Measurements from ENCODE around the gene ZNF136. TPM values are rescaled to one million over a fixed set of nuclear protein-coding genes. Genes with fewer than 3 reads are reported as not detected.
A peak's percentile ranks its signal among the peaks of the same experiment; 100 is the strongest.

The ZNF136 gene
- 6.6 and 9.0 TPM in 2 replicates for total RNA-seq (2014; rRNA removed; shearing (Covaris generic))

DNA sequence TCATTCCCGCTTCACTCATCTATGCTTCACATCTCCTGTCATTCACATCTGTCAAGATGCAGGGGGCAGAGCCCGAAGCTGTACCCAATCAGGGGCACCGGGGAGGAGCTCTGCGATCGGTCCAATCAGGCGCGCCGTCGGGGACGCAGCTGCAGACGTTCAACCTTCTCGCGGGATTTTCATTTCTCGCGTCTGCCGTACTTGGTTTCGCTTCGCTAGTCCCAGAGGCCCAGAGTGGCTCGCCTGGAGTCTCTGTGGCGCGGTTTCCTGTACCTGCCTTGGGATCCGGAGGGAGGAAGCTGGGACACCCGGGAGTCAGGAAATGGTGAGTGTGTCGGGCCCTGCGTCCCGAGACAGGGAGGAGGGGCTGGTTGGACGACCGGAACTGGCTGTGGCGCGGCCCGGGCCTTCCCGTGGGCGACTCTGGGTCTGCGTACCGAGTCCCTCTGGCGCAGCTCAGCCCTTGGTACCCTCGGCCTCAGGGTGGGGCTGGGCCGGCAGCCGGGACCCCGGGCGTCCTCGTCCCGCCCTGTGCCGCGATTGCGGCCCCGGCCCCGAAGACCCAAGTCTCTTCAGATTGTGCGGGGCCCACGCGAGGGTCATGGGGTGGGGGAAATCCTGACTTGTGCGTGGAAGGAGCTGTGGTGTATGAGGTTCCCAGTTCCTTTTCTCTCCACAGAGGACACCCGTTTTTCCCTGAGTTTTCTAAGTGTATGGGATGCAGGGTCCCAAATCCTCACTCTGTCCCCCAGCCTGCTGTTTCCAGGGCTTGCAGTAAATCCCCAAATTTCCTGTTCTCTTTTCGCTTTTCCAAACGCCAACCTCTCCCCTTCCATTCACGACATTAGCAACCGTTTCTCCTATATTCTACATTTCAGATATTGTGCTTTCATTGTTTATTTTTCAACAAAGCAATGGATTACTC lies at the start of gene ZNF136:
ZNF136 (plus strand) TSS at position 215 of the 925 bp plus-strand sequence; CDS start at position 323, 108 bp downstream.
- DNase-seq (ENCODE audit: low read depth), result peak; percentile 97

DNA sequence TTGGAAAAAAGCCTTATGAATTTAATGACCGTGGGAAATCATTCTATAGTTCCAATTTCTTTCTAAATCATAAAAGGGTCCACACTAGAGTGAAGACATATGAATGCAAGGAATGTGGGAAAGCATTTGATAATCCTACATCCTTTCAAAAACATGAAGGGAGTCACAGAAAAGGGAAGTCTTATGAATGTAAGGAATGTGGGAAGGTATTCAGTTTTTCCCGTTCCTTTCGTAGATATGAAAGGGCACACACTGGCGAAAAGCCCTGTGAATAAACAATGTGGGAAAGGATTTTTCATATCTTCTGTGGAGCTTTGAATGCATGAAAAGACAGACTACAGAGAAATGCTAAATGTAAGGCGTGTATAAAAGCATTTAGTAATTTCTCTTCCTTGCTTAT lies 49.8 kb upstream of the ZNF136 start:
- DNase-seq (ENCODE audit: low read depth), result no peak

DNA sequence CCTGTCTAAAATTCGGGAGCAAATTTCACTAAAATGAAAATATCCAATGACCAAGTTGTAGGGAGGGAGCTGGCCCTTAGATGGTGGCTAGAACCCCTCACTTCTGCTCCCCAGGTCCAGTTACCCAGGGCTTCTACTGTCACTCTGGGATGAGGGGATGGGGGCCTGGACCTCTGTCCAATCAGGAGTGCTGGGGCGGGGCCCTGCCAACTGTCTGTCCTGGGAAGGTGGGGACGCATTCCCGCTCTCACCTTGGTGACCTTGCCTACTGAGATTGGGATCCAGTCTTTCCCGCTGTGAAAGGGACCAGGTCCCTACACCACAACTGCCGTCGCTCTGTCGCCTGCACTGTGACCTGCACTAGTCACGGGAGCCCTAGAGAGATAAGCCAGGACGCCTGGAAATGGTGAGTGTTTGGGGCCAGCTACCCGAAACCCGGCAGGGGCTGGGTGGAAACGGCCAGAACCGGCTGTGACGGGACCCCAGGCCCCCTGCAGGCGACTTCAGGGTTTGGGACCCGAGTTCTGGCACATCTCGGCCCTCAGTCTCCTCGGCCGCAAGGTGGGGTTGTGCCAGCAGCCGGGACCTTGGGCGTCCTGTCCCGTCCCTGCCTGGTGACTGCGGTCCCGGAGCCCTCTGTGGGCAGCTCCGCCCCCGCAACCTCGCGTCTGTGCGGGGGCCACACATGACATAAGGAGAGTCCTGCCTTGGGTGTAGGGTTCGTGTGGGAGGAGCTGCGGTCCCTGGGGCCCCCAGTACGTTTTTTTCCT lies 45.5 kb upstream of the ZNF136 start:
- DNase-seq (ENCODE audit: low read depth), result no peak

GRCh38 chr19:12126707-12127106 lies 36.2 kb upstream of the ZNF136 start:
- no peak for DNase-seq (ENCODE audit: low read depth)

DNA sequence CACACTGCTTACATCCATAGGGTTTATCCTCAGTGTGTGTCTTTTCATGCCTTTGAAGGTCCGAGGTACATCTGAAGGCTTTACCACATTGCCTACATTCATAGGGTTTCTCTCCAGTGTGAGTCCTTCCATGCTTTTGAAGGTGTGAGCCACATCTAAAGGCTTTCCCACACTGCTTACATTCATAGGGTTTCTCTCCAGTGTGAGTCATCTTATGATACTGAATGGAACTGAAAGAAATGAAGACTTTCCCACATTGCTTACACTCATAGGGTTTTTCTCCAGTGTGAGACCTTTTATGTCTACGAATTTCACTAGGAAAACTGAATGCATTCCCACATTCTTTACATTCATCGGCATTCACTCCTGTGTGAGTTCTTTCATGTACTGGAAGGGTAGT lies 29.8 kb upstream of the ZNF136 start:
- DNase-seq (ENCODE audit: low read depth), result no peak

- DNase-seq (ENCODE audit: low read depth), result no peak
These were observed 25.5 kb upstream of the ZNF136 start for GRCh38 chr19:12137221-12137940.

DNA sequence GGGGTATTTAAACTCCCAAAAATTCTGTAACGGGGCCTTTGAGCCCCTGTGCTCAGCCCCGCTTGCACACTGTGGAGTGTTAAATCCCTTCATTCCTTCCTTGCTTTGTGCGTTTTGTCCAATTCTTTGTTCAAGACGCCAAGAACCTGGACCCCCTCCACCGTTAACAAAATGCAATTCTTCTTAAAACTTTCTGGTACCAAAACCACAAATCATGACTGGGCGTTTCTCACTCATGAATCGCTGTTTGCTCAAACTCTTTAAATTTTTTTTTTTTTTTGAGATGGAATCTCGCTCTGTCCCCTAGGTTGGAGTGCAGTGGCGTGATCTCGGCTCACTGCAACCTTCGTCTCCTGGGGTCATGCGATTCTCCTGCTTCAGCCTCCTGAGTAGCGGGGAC lies 23.6 kb upstream of the ZNF136 start:
- no peak for DNase-seq (ENCODE audit: low read depth)

- peak; percentile 93 for DNase-seq (ENCODE audit: low read depth)
These were observed 22.9 kb upstream of the ZNF136 start, which contains the start of gene ZNF20 for GRCh38 chr19:12139885-12140544. Gene ZNF20 (minus strand): TSS chr19:12140350. CDS start chr19:12140182, 168 bp downstream.

- DNase-seq (ENCODE audit: low read depth), result peak; percentile 83
These were observed 22.1 kb upstream of the ZNF136 start for GRCh38 chr19:12140545-12141404.

DNA sequence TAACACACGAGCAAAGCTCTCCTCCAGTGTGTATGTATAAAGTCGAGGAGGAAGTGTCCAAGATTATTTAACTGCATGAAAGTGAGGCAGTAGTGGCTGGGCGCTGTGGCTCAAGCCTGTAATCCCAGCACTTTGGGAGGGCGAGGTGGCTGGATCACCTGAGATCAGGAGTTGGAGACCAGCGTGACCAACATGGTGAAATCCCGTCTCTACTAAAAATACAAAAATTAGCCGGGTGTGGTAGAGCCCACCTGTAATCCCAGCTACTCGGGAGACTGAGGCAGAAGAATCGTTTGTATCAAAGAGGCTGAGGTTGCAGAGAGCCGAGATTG lies 21.5 kb upstream of the ZNF136 start:
- DNase-seq (ENCODE audit: low read depth), result no peak

- DNase-seq (ENCODE audit: low read depth), result no peak
These were observed 17.5 kb upstream of the ZNF136 start for GRCh38 chr19:12145348-12145747.

- no peak for DNase-seq (ENCODE audit: low read depth)
These were observed 7.5 kb upstream of the ZNF136 start for GRCh38 chr19:12155324-12155860.

- peak; percentile 93 for DNase-seq (ENCODE audit: low read depth)
These were observed 6.5 kb upstream of the ZNF136 start, which contains the start of gene ZNF625 for GRCh38 chr19:12156223-12157058. Gene ZNF625 (minus strand): TSS chr19:12156734. CDS start chr19:12156558, 176 bp downstream.

DNA sequence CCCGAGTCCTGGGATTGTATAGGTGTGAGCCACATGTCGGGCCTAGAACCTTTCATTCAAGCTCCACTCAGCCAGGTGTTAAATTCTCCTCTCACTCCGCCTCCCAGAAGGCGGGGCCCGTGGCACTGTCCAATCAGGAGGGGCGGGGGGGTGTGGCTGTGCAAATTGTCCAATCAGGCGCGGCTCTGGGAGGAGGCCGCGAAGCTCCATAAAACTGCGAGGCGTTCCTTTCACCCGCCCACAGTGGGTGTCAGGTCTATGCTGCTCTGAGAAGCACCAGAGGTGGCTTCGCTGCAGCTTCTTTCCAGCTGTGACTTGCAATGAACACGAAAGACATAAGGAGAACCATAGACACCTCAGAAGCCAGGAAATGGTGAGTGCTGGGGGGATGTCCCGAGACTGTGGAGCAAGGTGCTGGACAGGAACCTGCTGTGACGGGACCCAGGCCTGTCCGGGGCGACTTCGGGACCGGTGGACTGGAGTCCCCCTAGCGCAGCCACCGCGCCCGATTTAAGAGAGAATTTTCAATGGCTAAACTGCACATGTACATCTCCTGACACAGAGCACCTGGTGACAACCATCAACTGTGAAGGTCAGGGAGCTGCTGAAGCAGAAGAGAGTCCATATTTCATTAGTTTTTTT lies 3.0 kb upstream of the ZNF136 start:
- no peak for DNase-seq (ENCODE audit: low read depth)

DNA sequence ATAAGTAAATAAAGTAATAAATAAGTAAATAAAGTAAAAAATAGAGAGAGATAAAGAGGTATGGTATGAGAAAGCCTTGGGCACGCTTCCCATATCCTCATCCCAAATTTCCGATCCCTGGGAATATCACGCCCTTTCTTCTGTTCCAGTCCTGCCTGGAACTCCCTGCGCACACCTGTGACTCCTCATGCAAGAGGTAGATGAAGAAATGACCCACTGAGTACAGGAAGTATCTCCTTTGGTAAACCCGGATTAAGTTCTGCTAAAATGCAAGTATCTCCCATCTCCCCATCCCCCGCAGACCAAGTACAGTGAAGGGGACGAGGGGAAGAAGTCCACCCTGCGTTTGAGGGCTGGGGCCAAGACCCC lies 399 bp upstream of the ZNF136 start:
- DNase-seq (ENCODE audit: low read depth), result no peak

DNA sequence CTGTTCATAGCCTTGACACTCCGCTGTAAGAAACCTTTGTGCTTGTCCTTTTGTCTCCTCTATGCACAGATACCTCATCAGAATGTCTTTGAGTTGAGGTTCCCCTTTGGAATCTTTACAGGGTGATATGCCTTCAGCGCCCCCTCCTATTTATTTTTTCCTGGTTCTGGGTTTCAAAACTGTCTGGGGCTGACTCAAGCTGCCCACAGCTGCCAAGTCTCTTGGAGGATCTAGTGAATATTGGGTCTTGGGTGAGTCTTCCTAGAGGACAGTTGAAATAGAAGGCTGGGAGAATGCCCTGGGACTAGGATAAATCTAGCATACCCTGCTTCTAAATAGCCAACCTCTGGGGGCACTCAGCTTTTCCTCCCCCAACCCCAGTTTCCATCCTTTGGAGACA lies 930 bp downstream of the ZNF136 start:
- peak; percentile 26 for DNase-seq (ENCODE audit: low read depth)

GRCh38 chr19:12166626-12167025 lies 3.7 kb downstream of the ZNF136 start:
- DNase-seq (ENCODE audit: low read depth), result no peak

GRCh38 chr19:12180377-12180776 lies 17.5 kb downstream of the ZNF136 start:
- DNase-seq (ENCODE audit: low read depth), result no peak

- no peak for DNase-seq (ENCODE audit: low read depth)
These were observed 24.7 kb downstream of the ZNF136 start for GRCh38 chr19:12187625-12188024.

Data from RPMI7951 (cell line).